Effector memory CD4-positive, alpha-beta T cell (primary cell): Measurements from ENCODE around the gene ERC1.
"Not testable (repeated sequence)": the region's sequence is repeated elsewhere in the genome, so short reads cannot be mapped to it uniquely, and the experiment has no call there.

Experiments used
- DNase-seq, 3 donors: peaks; one replicate each; pipeline ENCODE4 v3.0.0-alpha.2; 2020
- H3K27ac ChIP-seq: 2 replicates; pipeline ENCODE4 v1.7.0; 2013; ENCODE audit warnings: mild to moderate bottlenecking, low read length, moderate library complexity; ENCODE audit not compliant: insufficient read depth, poor library complexity, severe bottlenecking
- H3K27me3 ChIP-seq: replicated peaks from 2 replicates; pipeline ENCODE4 v1.7.0; 2013; ENCODE audit warnings: mild to moderate bottlenecking, low read length; ENCODE audit not compliant: insufficient read depth, control insufficient read depth, poor library complexity, severe bottlenecking
- H3K36me3 ChIP-seq: 2 replicates; pipeline ENCODE4 v1.7.0; 2013; ENCODE audit warnings: mild to moderate bottlenecking, low read length, moderate library complexity; ENCODE audit not compliant: control insufficient read depth, insufficient read depth
- H3K4me1 ChIP-seq: 2 replicates; pipeline ENCODE4 v1.7.0; 2013; ENCODE audit warnings: low read length, mild to moderate bottlenecking; ENCODE audit not compliant: control insufficient read depth, insufficient read depth, poor library complexity, severe bottlenecking
- H3K4me3 ChIP-seq: 2 replicates; pipeline ENCODE4 v1.7.0; 2013; ENCODE audit warnings: low read length, low read depth, mild to moderate bottlenecking; ENCODE audit not compliant: insufficient read depth, poor library complexity, severe bottlenecking
- H3K9me3 ChIP-seq: 2 replicates; pipeline ENCODE4 v1.7.0; 2013; ENCODE audit warnings: mild to moderate bottlenecking, low read length, moderate library complexity; ENCODE audit not compliant: control insufficient read depth

Gene ERC1

GRCh38 chr12:1206118-1206734, 215.2 kb downstream of the ERC1 start:
- Histone ChIP-seq H3K27me3 (no peaks in the 10 kb centered on the region), H3K4me3 (no peak overlapping the region), H3K27ac (no peak overlapping the region), H3K4me1 (no peaks in the 10 kb centered on the region), H3K36me3 (no peaks in the 10 kb centered on the region), H3K9me3 (no peaks in the 10 kb centered on the region)
- no peak for DNase-seq

DNA sequence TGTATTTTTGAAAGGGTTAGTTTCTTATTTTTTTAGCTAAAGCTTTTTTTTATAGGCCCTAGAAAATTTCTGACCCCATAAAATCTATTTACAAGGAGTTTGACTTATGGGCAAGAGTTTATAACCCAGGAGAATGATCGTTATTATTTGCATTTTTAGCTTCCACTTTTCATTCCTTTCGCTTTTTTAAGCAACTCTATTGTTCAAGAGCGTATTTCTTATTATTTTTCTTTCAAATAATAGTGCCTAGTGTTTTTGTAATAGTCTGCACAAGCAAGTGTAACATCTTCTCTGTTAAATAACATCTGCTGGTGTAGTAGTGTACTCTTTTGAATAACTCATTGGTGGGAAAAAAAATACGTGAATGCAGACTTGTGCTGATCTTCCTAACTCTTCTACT, 216.3 kb downstream of the ERC1 start:
- Histone ChIP-seq H3K4me3 (no peak overlapping the region), H3K36me3 (no peaks in the 10 kb centered on the region), H3K27me3 (no peaks in the 10 kb centered on the region), H3K4me1 (no peaks in the 10 kb centered on the region), H3K27ac (no peak overlapping the region), H3K9me3 (no peaks in the 10 kb centered on the region)
- DNase-seq = no peak

DNA sequence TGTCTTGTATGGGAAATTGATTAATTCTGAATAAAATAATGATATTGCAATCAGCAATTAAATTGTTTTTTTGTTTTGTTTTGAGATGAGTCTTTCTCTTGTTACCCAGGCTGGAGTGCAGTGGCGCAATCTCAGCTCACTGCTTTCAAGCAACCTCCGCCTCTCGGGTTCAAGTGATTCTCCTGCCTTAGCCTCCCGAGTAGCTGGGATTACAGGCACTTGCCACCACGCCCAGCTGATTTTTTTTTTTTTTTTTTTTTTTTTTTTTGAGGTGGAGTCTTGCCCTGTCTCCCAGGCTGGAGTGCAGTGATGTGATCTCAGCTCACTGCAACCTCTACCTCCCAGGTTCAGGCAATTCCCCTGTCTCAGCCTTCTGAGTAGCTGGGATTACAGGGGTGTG, 217.7 kb downstream of the ERC1 start:
- H3K9me3 ChIP-seq, H3K36me3 ChIP-seq, H3K27ac ChIP-seq, DNase-seq, H3K27me3 ChIP-seq, H3K4me3 ChIP-seq, H3K4me1 ChIP-seq: not testable (repeated sequence)

GRCh38 chr12:1212526-1212925, 221.5 kb downstream of the ERC1 start:
- Histone ChIP-seq H3K9me3 (no peaks in the 10 kb centered on the region), H3K4me3 (no peak overlapping the region), H3K27me3 (no peaks in the 10 kb centered on the region), H3K27ac (no peak overlapping the region), H3K4me1 (no peaks in the 10 kb centered on the region), H3K36me3 (no peaks in the 10 kb centered on the region)
- DNase-seq = no peak

DNA sequence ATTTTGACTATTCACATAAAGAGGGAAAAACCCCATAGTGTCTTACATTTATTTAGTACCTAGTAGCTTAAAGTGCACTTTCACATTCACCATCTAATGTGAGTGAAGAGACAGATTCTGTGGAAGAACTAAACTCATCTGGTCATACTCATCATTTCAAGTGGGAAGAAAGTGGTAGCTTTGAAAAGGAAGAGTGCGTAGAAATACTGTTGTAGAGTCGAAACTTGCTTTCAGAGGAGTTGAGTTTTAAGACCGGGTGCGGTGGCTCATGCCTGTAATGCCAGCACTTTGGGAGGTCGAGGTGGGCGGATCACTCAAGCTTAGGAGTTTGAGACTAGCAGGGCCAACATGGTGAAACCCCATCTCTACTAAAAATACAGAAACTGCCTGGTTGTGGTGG, 222.2 kb downstream of the ERC1 start:
- Histone ChIP-seq H3K4me1 (no peaks in the 10 kb centered on the region), H3K27me3 (no peaks in the 10 kb centered on the region), H3K4me3 (no peak overlapping the region), H3K9me3 (no peaks in the 10 kb centered on the region), H3K36me3 (no peaks in the 10 kb centered on the region), H3K27ac (no peak overlapping the region)
- DNase-seq = no peak

GRCh38 chr12:1213618-1214205, 222.7 kb downstream of the ERC1 start:
- no peaks in the 10 kb centered on the region for H3K4me1 ChIP-seq
- no peak overlapping the region for H3K4me3 ChIP-seq
- H3K27me3 ChIP-seq = no peaks in the 10 kb centered on the region
- DNase-seq = no peak
- H3K27ac ChIP-seq = no peak overlapping the region
- H3K9me3 ChIP-seq = no peaks in the 10 kb centered on the region
- no peaks in the 10 kb centered on the region for H3K36me3 ChIP-seq

- H3K4me3 ChIP-seq = no peak overlapping the region
- no peaks in the 10 kb centered on the region for H3K4me1 ChIP-seq
- no peak overlapping the region for H3K27ac ChIP-seq
Observed at GRCh38 chr12:1216560-1216959, 225.5 kb downstream of the ERC1 start.

GRCh38 chr12:1217191-1217949, 226.3 kb downstream of the ERC1 start:
- Histone ChIP-seq H3K4me3 (no peak overlapping the region), H3K9me3 (no peaks in the 10 kb centered on the region), H3K36me3 (no peaks in the 10 kb centered on the region), H3K4me1 (no peaks in the 10 kb centered on the region), H3K27ac (no peak overlapping the region), H3K27me3 (no peaks in the 10 kb centered on the region)
- DNase-seq = no peak

More at GRCh38 chr12:1216560-1216959, 225.5 kb downstream of the ERC1 start:
- H3K27me3 ChIP-seq = no peaks in the 10 kb centered on the region
- DNase-seq = no peak
- H3K9me3 ChIP-seq = no peaks in the 10 kb centered on the region
- no peaks in the 10 kb centered on the region for H3K36me3 ChIP-seq

DNA sequence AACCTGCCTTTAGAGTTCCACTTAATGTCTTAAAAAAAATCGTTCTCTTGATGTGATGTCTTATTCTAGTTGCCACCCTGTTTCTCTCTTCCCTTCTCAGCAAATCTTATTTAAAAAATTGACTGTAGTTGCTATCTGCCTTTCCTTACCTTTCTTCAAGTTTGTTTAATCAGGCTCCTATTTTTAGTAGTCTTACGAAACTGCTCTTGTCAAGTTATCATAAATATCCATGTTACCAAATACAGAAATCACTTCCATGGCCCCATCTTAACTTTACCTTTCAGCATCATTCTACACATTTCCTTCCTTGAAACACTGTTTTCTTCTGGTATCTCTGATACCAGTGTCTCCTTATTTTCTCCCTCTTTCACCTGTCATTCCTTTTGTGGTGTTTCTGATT, 227.3 kb downstream of the ERC1 start:
- no peaks in the 10 kb centered on the region for H3K4me1 ChIP-seq
- no peak for DNase-seq
- H3K4me3 ChIP-seq = no peak overlapping the region
- H3K9me3 ChIP-seq = no peaks in the 10 kb centered on the region
- H3K27me3 ChIP-seq = no peaks in the 10 kb centered on the region
- no peaks in the 10 kb centered on the region for H3K36me3 ChIP-seq
- H3K27ac ChIP-seq = no peak overlapping the region
